K562 (cell line): ENCODE data around the gene ABCB9. TPM values are rescaled to one million over a fixed set of nuclear protein-coding genes. Genes with fewer than 3 reads are reported as not detected.
A peak's percentile ranks its signal among the peaks of the same experiment; 100 is the strongest.

Experiments
- ATAC-seq: fragments of 200-7000 bp; cut with Tn5 transposase; 3 replicates; pipeline ENCODE4 v1.9.1; 2020; ENCODE audit warnings: moderate library complexity
- BruUV-seq: library from RNA; stranded (reverse); fragments of 400-500 nt; replicated peaks from 2 replicates; lab custom pipeline; 2021; lab: Mats Ljungman, UMichigan
- CTCF ChIA-PET: fragments of 300-600 bp; formaldehyde crosslinking; extraction: SDS; loops from one replicate; lab custom pipeline; 2021; ENCODE audit warnings: low intra/inter-chr PET ratio; lab: Yijun Ruan, JAX
- POLR2A ChIA-PET: fragments of 300-600, 350-650 bp; sonication (Branson Sonifier 250); formaldehyde crosslinking; extraction: SDS; loops from one replicate; lab custom pipeline; 2021; ENCODE audit warnings: antibody characterized with exemption, inconsistent platforms; lab: Yijun Ruan, JAX
- DNase-seq, 4 experiments: peaks; one replicate each; pipeline versions ENCODE4 v3.0.0 to v3.0.0-alpha.2; 2011 to 2018; ENCODE audit warnings: low spot score in 3 of 4, mixed read lengths in 3 of 4; ENCODE audit errors: extremely low read depth in 1 of 4
- FAIRE-seq: peaks from 2 replicates; lab custom pipeline; 2011; peaks lifted over from hg19 to GRCh38; lab: Jason Lieb, UNC
- H2AFZ ChIP-seq: 2 replicates; pipeline ENCODE4 v1.6.0; 2011; ENCODE audit warnings: low read depth, low read length, control low read depth, inconsistent platforms
- H3K27ac ChIP-seq: fragments of 200-600 bp; 3 replicates; pipeline ENCODE4 v1.8.0; 2011; ENCODE audit warnings: low read depth, mild to moderate bottlenecking, control low read depth, inconsistent platforms, low read length, moderate library complexity, mixed read lengths; ENCODE audit errors: extremely low read depth
- H3K27me3 ChIP-seq, 2 experiments: fragments of 300-600 bp in 1 of 2; 2 replicates in 1 of 2; 3 replicates in 1 of 2; pipeline versions ENCODE4 v1.6.0 to v1.8.0; 2011; ENCODE audit warnings: inconsistent platforms in 2 of 2, low read length in 2 of 2, mild to moderate bottlenecking in 1 of 2, mixed read lengths in 1 of 2, moderate library complexity in 1 of 2; ENCODE audit not compliant: control insufficient read depth in 2 of 2, insufficient read depth in 2 of 2
- H3K36me3 ChIP-seq: fragments of 300-600 bp; 3 replicates; pipeline ENCODE4 v1.8.0; 2011; ENCODE audit warnings: mild to moderate bottlenecking, low read length, inconsistent platforms; ENCODE audit not compliant: control insufficient read depth, insufficient read depth
- H3K4me1 ChIP-seq, 2 experiments: fragments of 200-600 bp in 1 of 2; replicated peaks in 1 of 2; 2 replicates in 1 of 2; 3 replicates in 1 of 2; pipeline versions ENCODE4 v1.5.1 to v1.8.0; 2011; ENCODE audit warnings: inconsistent platforms in 2 of 2, low read length in 2 of 2, mild to moderate bottlenecking in 1 of 2, mixed read lengths in 1 of 2, moderate library complexity in 1 of 2; ENCODE audit not compliant: control insufficient read depth in 2 of 2, insufficient read depth in 2 of 2
- H3K4me2 ChIP-seq: 2 replicates; pipeline ENCODE4 v1.6.1; 2011; ENCODE audit warnings: low read length, control low read depth, inconsistent platforms, mixed read lengths; ENCODE audit not compliant: insufficient read depth
- H3K4me3 ChIP-seq: fragments of 200-600 bp; sonication (generic), shearing (Covaris generic); 2 replicates; pipeline ENCODE4 v1.5.1; 2016; ENCODE audit warnings: control low read depth, inconsistent platforms
- H3K79me2 ChIP-seq: fragments of 200-600 bp; 3 replicates; pipeline ENCODE4 v1.8.0; 2011; ENCODE audit warnings: low read length, inconsistent platforms; ENCODE audit not compliant: control insufficient read depth, insufficient read depth
- H3K9ac ChIP-seq, 2 experiments: 2 replicates each; pipeline versions ENCODE4 v1.6.0 to v1.6.1; 2011; ENCODE audit warnings: low read depth in 2 of 2, low read length in 2 of 2, control low read depth in 1 of 2, inconsistent platforms in 1 of 2, mild to moderate bottlenecking in 1 of 2, mixed read lengths in 1 of 2; ENCODE audit not compliant: insufficient read depth in 1 of 2
- H3K9me1 ChIP-seq: one replicate; pipeline ENCODE4 v1.6.0; 2011; ENCODE audit warnings: inconsistent platforms, mild to moderate bottlenecking, low read length, moderate library complexity; ENCODE audit not compliant: control insufficient read depth, insufficient read depth
- H3K9me3 ChIP-seq: replicated peaks from 2 replicates; pipeline ENCODE4 v1.5.1; 2011; ENCODE audit warnings: low read depth, low read length, inconsistent platforms; ENCODE audit not compliant: control insufficient read depth, insufficient read depth
- H4K20me1 ChIP-seq: replicated peaks from 2 replicates; pipeline ENCODE4 v1.6.1; 2011; ENCODE audit warnings: low read length, inconsistent platforms, mixed read lengths; ENCODE audit not compliant: control insufficient read depth, insufficient read depth
- C11orf30 ChIP-seq: fragments of 450-650 bp; IDR thresholded peaks from 2 replicates; pipeline ENCODE4 v1.6.1; 2016; ENCODE audit warnings: low read depth, mild to moderate bottlenecking
- NONO ChIP-seq, 2 experiments: fragments of 200-400 bp in 1 of 2; fragments of 450-650 bp in 1 of 2; formaldehyde crosslinking in 1 of 2; IDR thresholded peaks; 2 replicates each; pipeline ENCODE4 v1.6.1; 2017; ENCODE audit warnings: low read depth in 2 of 2, mild to moderate bottlenecking in 2 of 2, moderate library complexity in 2 of 2, low read length in 1 of 2
- POLR2AphosphoS5 ChIP-seq: IDR thresholded peaks from 2 replicates; pipeline ENCODE4 v1.6.1; 2011; ENCODE audit warnings: mild to moderate bottlenecking, low read depth, low read length, moderate library complexity; ENCODE audit not compliant: control insufficient read depth, insufficient read depth
- SIX5 ChIP-seq, 2 experiments: IDR thresholded peaks; 2 replicates each; pipeline ENCODE4 v1.6.1; 2011; ENCODE audit warnings: low read length in 2 of 2, borderline replicate concordance in 1 of 2, low read depth in 1 of 2, mild to moderate bottlenecking in 1 of 2, moderate library complexity in 1 of 2; ENCODE audit not compliant: insufficient read depth in 1 of 2
- ZFP36 ChIP-seq: fragments of 150-350 bp; IDR thresholded peaks from 2 replicates; pipeline ENCODE4 v1.6.1; 2018; ENCODE audit warnings: low read length, low read depth; ENCODE audit not compliant: partially characterized antibody
- ZNF263 ChIP-seq: sonication (generic); formaldehyde crosslinking; IDR thresholded peaks from 2 replicates; pipeline ENCODE4 v1.8.0; 2022; ENCODE audit warnings: mild to moderate bottlenecking, missing genetic modification reagents, borderline replicate concordance
- WGBS: fragments of 100-300 bp; shearing (Covaris generic); methylation state at CpG from one replicate; pipeline ENCODE4 v1.1.6; 2016; ENCODE audit warnings: low coverage, mixed read lengths; ENCODE audit not compliant: insufficient coverage; ENCODE audit errors: missing lambda C conversion rate; 5-methylcytosine and 5-hydroxymethylcytosine counted together
- in situ Hi-C: fragments of 300-500 bp; cut with MboI; formaldehyde crosslinking; loops from 4 replicates; pipeline ENCODE4 v1.15.0; 2018; ENCODE audit warnings: inconsistent platforms, mixed read lengths
- intact Hi-C: fragments of 100-400 bp; cut with micrococcal nuclease; formaldehyde crosslinking; loops from 2 replicates; pipeline ENCODE4 v1.14.2; 2022
- polyA plus RNA-seq, 8 experiments: library from polyadenylated mRNA; depleted of rRNA in 4 of 8; stranded (reverse) in 5 of 8; unstranded in 3 of 8; fragments of >200 nt; fragmentation: Nextera tagmentation in 2 of 8; fragmentation: Illumina TruSeq in 1 of 8; extraction: Ambion mirVana in 2 of 8; extraction: Trizol in 1 of 8; gene quantifications; 2 replicates each; pipeline versions ENCODE4 v1.2.1 to v1.2.3, GENCODE V29; 2011 to 2014; ENCODE audit warnings: inconsistent platforms in 1 of 8, missing spikeins in 1 of 8
- total RNA-seq, 7 experiments: library from RNA; depleted of rRNA in 6 of 7; stranded (reverse); fragments of >200 nt in 6 of 7; fragmentation: Illumina TruSeq in 2 of 7; extraction: Trizol in 2 of 7; gene quantifications; 2 replicates each; pipeline versions ENCODE4 v1.2.1 to v1.2.3, GENCODE V29; 2011 to 2021; ENCODE audit warnings: low replicate concordance in 1 of 7
- TF ChIP-seq, protein P1 (sequence below): fragments of 250-450 bp; sonication (Bioruptor Pico); IDR thresholded peaks from 2 replicates; pipeline ENCODE4 v1.4.0; 2020; ENCODE audit warnings: mild to moderate bottlenecking

Gene ABCB9
- total and polyA plus RNA-seq, 9 of the 15 experiments (the other 6 are each of a cell fraction or from before 2014, with no cell fraction given) = 0.20 to 12.6 (median 6.2) TPM

DNA sequence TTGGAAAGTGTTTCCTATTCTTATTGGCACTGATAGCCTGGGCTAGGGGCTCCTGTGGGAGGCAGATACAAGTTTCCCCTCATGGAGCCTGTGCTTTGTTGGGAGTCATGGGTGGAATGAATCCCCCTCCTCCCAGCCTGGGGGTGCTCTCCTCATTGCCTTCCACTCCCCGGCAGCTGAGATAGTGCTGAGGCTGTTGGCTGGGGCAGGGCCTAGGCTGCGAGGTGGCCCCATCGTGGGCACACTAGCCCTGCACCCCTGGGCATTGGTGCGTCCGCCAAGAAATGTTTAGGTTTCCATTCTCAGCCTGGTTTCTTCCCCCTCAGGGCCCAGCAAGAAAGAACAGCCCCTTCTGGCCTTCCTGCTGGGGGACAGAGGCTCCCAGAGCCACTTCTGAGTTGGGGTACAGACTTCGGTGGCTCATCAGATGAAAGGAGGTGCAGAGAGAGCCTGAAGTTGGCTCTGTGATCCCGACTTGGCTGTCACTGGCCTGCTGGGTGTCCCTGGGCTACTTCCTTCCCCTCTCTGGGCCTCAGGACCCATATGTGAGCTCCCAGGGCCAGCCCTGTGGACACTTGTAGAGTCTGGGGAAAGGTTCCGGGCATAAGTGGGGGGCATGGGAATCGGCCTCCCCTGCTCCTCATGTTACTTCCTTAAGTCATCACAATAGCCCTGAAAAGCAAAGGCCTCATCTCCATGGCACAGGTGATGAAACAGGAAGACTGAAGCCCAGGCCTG is 11.6 kb upstream of the ABCB9 start:
- no peaks in the 10 kb centered on the region for H3K9me3 ChIP-seq
- in situ Hi-C loops = no loop called here
- CTCF ChIA-PET = no interaction called here
- peaks cover 28 to 69% of the 10 kb centered on the region in 2 experiments for H3K4me1 ChIP-seq
- intact Hi-C loops = no loop called here
- peaks cover 58% of the 10 kb centered on the region for H3K79me2 ChIP-seq
- no peak overlapping the region for H3K4me3 ChIP-seq
- BruUV-seq = no TSS peak
- no peak overlapping the region for H3K4me2 ChIP-seq
- no peak for DNase-seq
- peaks cover 46% of the 10 kb centered on the region; the same call in 2 of the 3 replicates for H3K36me3 ChIP-seq
- no peak for FAIRE-seq
- no peaks in the 10 kb centered on the region; the same call in 1 of the 2 replicates for H4K20me1 ChIP-seq
- H3K9me1 ChIP-seq = no peaks in the 10 kb centered on the region
- POLR2A ChIA-PET = interaction anchor here (1.1 kb wide), 1 partner anchor 12 kb away, joined by 5 read pairs; no protein-coding TSS in a partner anchor
- ATAC-seq = no peak
- H2AFZ ChIP-seq = no peak overlapping the region
- H3K9ac ChIP-seq = peak overlapping the region in 1 of 2 experiments; percentile 69; a peak in 2 of 4 replicates
- WGBS = 92% methylated on average over 9 of the region's 9 CpGs
- H3K27ac ChIP-seq = no peak overlapping the region
- H3K27me3 ChIP-seq = no peaks in the 10 kb centered on the region
- TF ChIP-seq, protein P1, sequence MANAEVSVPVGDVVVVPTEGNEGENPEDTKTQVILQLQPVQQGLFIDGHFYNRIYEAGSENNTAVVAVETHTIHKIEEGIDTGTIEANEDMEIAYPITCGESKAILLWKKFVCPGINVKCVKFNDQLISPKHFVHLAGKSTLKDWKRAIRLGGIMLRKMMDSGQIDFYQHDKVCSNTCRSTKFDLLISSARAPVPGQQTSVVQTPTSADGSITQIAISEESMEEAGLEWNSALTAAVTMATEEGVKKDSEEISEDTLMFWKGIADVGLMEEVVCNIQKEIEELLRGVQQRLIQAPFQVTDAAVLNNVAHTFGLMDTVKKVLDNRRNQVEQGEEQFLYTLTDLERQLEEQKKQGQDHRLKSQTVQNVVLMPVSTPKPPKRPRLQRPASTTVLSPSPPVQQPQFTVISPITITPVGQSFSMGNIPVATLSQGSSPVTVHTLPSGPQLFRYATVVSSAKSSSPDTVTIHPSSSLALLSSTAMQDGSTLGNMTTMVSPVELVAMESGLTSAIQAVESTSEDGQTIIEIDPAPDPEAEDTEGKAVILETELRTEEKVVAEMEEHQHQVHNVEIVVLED (CRISPR knock-in tag) = no peak
- TF ChIP-seq ZNF263 (CRISPR knock-in tag) = peak; percentile 65; the same call in 1 of the 2 replicates
- TF ChIP-seq C11orf30 = no peak
- peak; percentile 42 for TF ChIP-seq ZFP36
- TF ChIP-seq SIX5 (IDR thresholded peaks at IDR 0.05; ENCODE audit: borderline replicate concordance in 1 of 2, insufficient read depth in 1 of 2, low read depth in 1 of 2, low read length in 2 of 2) = no peak
- 0 out of 2 replicates have a peak, but pooled peaks have one; percentile 11 for TF ChIP-seq POLR2AphosphoS5
- TF ChIP-seq NONO (IDR thresholded peaks at IDR 0.05; ENCODE audit: low read depth in 2 of 2, low read length in 1 of 2) = no peak
